ENCODE measurements around the gene ACSF2.
"Not testable (repeated sequence)": the region's sequence is repeated elsewhere in the genome, so short reads cannot be mapped to it uniquely, and the experiment has no call there.

ACSF2 gene

DNA sequence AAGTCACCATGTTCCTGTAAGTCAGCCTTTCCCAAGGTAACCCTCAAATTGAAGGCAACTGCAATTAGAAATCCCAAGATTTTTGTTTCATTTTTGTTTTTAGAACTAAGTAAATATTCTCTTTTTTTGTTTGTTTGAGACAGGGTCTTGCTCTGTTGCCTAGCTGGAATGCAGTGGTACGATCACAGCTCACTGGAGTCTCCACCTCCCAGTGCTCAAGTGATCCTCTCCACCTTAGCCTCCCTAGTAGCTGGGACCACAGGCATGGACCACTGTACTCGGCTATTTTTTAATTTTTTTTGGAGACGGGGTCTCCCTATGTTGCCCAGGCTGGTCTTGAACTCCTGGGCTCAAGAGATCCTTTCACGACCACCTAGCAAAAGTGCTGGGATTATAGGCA is 18.1 kb upstream of the ACSF2 start:
- ATAC-seq (ENCODE audit: low read depth) (no peak), DNase-seq (ENCODE audit: low spot score) (no peak)
- Histone ChIP-seq H3K4me3 (ENCODE audit: severe bottlenecking) (no peak overlapping the region), H3K27me3 (ENCODE audit: insufficient read depth, poor library complexity, severe bottlenecking) (no peaks in the 10 kb centered on the region), H3K27ac (ENCODE audit: poor library complexity, severe bottlenecking) (no peak overlapping the region), H3K36me3 (ENCODE audit: low read depth) (no peaks in the 10 kb centered on the region), H3K4me1 (ENCODE audit: insufficient read depth, poor library complexity, severe bottlenecking) (no peaks in the 10 kb centered on the region), H3K9me3 (ENCODE audit: severe bottlenecking) (no peaks in the 10 kb centered on the region)
- TF ChIP-seq, protein P1, sequence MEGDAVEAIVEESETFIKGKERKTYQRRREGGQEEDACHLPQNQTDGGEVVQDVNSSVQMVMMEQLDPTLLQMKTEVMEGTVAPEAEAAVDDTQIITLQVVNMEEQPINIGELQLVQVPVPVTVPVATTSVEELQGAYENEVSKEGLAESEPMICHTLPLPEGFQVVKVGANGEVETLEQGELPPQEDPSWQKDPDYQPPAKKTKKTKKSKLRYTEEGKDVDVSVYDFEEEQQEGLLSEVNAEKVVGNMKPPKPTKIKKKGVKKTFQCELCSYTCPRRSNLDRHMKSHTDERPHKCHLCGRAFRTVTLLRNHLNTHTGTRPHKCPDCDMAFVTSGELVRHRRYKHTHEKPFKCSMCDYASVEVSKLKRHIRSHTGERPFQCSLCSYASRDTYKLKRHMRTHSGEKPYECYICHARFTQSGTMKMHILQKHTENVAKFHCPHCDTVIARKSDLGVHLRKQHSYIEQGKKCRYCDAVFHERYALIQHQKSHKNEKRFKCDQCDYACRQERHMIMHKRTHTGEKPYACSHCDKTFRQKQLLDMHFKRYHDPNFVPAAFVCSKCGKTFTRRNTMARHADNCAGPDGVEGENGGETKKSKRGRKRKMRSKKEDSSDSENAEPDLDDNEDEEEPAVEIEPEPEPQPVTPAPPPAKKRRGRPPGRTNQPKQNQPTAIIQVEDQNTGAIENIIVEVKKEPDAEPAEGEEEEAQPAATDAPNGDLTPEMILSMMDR (IDR thresholded peaks at IDR 0.05; ENCODE audit: poor library complexity, severe bottlenecking), result no peak

DNA sequence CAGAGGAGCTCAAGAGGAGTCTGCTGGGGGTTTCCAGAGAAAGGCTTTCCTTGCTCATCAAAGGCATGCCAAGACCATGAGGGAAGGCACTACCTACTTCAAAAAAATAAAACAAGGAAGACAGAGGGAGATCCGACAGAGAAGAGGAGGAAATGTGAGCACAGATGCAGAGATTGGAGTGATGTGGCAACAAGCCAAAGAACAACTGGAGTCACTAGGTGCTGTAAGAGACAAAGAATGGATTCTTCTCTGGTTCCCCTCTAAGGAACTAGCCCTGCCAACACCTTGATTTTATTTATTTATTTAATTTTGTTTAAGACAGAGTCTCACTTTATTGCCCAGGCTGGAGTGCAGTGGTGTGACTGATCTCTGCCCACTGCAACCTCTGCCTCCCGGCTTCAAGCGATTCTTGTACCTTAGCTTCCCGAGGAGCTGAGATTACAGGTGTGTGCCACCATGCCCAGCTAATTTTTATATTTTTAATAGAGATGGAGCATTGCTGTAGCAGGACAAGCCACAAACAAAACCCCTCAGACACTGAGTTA is 13.8 kb upstream of the ACSF2 start:
- DNase-seq (ENCODE audit: low spot score), result no peak

GRCh38 chr17:50414808-50415207 is 11.2 kb upstream of the ACSF2 start:
- TF ChIP-seq, protein P1 (IDR thresholded peaks at IDR 0.05; ENCODE audit: poor library complexity, severe bottlenecking), result no peak
- DNase-seq (ENCODE audit: low spot score), result no peak
- H3K27me3 ChIP-seq (ENCODE audit: insufficient read depth, poor library complexity, severe bottlenecking), result no peaks in the 10 kb centered on the region

More for the DNA sequence above, 13.8 kb upstream of the ACSF2 start:
- H3K36me3 ChIP-seq (ENCODE audit: low read depth), result no peaks in the 10 kb centered on the region
- H3K9me3 ChIP-seq (ENCODE audit: severe bottlenecking), result no peaks in the 10 kb centered on the region
- TF ChIP-seq, protein P1 (IDR thresholded peaks at IDR 0.05; ENCODE audit: poor library complexity, severe bottlenecking), result no peak
- no peak for ATAC-seq (ENCODE audit: low read depth)
- H3K4me1 ChIP-seq (ENCODE audit: insufficient read depth, poor library complexity, severe bottlenecking), result peaks cover 5% of the 10 kb centered on the region
- H3K4me3 ChIP-seq (ENCODE audit: severe bottlenecking), result no peak overlapping the region
- no peaks in the 10 kb centered on the region for H3K27me3 ChIP-seq (ENCODE audit: insufficient read depth, poor library complexity, severe bottlenecking)
- no peak overlapping the region for H3K27ac ChIP-seq (ENCODE audit: poor library complexity, severe bottlenecking)

DNA sequence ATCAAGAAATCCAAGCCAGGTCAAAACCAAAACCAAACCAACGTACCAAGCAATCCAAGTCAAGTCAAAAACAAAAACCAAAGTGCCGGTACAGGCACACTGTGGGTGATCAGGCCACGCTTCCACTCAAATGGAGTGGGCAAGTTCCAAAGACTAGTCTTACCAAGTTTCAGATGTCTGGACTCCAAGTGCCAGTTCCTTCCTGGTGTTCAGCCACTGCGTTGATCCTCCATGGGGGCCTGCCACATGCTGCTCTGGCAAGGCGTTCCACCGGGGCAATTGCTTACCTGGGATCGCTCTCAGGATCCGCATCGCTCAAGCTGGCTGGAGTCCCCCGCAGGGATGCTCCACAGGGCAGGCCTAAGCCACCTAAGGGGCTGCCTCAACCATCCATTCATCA is 6.4 kb upstream of the ACSF2 start:
- H3K4me1 ChIP-seq (ENCODE audit: insufficient read depth, poor library complexity, severe bottlenecking), result peaks cover 26% of the 10 kb centered on the region
- H3K27ac ChIP-seq (ENCODE audit: poor library complexity, severe bottlenecking); H3K36me3 ChIP-seq (ENCODE audit: low read depth); H3K9me3 ChIP-seq (ENCODE audit: severe bottlenecking); H3K4me3 ChIP-seq (ENCODE audit: severe bottlenecking); DNase-seq (ENCODE audit: low spot score); H3K27me3 ChIP-seq (ENCODE audit: insufficient read depth, poor library complexity, severe bottlenecking); ATAC-seq (ENCODE audit: low read depth): not testable (repeated sequence)

More at GRCh38 chr17:50414808-50415207, 11.2 kb upstream of the ACSF2 start:
- peaks cover 5% of the 10 kb centered on the region for H3K4me1 ChIP-seq (ENCODE audit: insufficient read depth, poor library complexity, severe bottlenecking)
- no peaks in the 10 kb centered on the region for H3K36me3 ChIP-seq (ENCODE audit: low read depth)
- ATAC-seq (ENCODE audit: low read depth), result no peak
- no peak overlapping the region for H3K4me3 ChIP-seq (ENCODE audit: severe bottlenecking)
- H3K27ac ChIP-seq (ENCODE audit: poor library complexity, severe bottlenecking), result no peak overlapping the region
- no peaks in the 10 kb centered on the region for H3K9me3 ChIP-seq (ENCODE audit: severe bottlenecking)

GRCh38 chr17:50420419-50421112 is 5.5 kb upstream of the ACSF2 start:
- no peak for DNase-seq (ENCODE audit: low spot score)
- no peak overlapping the region for H3K4me3 ChIP-seq (ENCODE audit: severe bottlenecking)
- no peaks in the 10 kb centered on the region for H3K36me3 ChIP-seq (ENCODE audit: low read depth)
- no peaks in the 10 kb centered on the region for H3K27me3 ChIP-seq (ENCODE audit: insufficient read depth, poor library complexity, severe bottlenecking)
- TF ChIP-seq, protein P1 (IDR thresholded peaks at IDR 0.05; ENCODE audit: poor library complexity, severe bottlenecking), result no peak
- H3K9me3 ChIP-seq (ENCODE audit: severe bottlenecking), result no peaks in the 10 kb centered on the region
- peaks cover 31% of the 10 kb centered on the region for H3K4me1 ChIP-seq (ENCODE audit: insufficient read depth, poor library complexity, severe bottlenecking)
- peak overlapping the region; percentile 92 for H3K27ac ChIP-seq (ENCODE audit: poor library complexity, severe bottlenecking)
- ATAC-seq (ENCODE audit: low read depth), result no peak

All from RWPE2 (cell line).